GM23248 (cell line): ENCODE data around the gene IGF2BP1.

ENCODE experiments used
- EZH2 ChIP-seq: fragments of 200-600 bp; sonication (generic); IDR thresholded peaks from 2 replicates; pipeline ENCODE4 v1.6.1; 2018; ENCODE audit warnings: antibody characterized with exemption, mild to moderate bottlenecking; ENCODE audit not compliant: insufficient read depth, poor library complexity, severe bottlenecking
- EZH2phosphoT487 ChIP-seq: fragments of 200-600 bp; sonication (generic); IDR thresholded peaks from 2 replicates; pipeline ENCODE4 v1.6.1; 2018; ENCODE audit warnings: antibody characterized with exemption, moderate library complexity, mild to moderate bottlenecking, low read depth; ENCODE audit not compliant: insufficient read depth

DNA sequence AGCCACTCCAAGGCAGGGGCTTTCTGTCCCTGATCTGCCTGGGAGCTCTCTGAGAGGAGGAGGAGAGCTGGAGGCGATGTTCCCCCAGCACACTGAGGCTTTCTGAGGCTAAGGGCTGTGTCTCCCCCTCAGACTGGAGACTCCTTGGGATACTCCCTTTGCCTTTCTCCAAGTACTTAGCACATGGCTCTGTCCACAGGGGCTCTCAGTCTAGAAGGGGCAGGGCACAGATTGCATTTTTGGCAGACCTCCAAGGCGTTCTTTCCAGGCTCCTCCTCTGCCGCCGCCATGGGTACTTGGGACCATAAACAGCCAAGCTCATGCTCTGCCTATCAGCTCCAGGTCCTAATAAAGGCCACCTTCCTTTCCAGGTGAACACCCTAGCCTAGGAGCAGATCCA, 27.0 kb upstream of the IGF2BP1 start:
- TF ChIP-seq EZH2 (no peak), EZH2phosphoT487 (no peak)
